Fibroblast of pulmonary artery (primary cell): ENCODE measurements around the gene ZFHX3.
"Not testable (repeated sequence)": the region's sequence is repeated elsewhere in the genome, so short reads cannot be mapped to it uniquely, and the experiment has no call there.

Experiments used
- DNase-seq: peaks from one replicate; pipeline ENCODE4 v3.0.0-alpha.2; 2010; ENCODE audit warnings: low read depth
- H3K4me3 ChIP-seq: replicated peaks from 2 replicates; pipeline ENCODE4 v1.5.1; 2011; ENCODE audit warnings: low read depth, mild to moderate bottlenecking, control low read depth, low read length, moderate library complexity
- TF ChIP-seq, protein P1 (sequence below): IDR thresholded peaks from 2 replicates; pipeline ENCODE4 v1.5.1; 2011; ENCODE audit warnings: mild to moderate bottlenecking, control low read depth, low read length, inconsistent platforms; ENCODE audit errors: missing control alignments

ZFHX3 gene

DNA sequence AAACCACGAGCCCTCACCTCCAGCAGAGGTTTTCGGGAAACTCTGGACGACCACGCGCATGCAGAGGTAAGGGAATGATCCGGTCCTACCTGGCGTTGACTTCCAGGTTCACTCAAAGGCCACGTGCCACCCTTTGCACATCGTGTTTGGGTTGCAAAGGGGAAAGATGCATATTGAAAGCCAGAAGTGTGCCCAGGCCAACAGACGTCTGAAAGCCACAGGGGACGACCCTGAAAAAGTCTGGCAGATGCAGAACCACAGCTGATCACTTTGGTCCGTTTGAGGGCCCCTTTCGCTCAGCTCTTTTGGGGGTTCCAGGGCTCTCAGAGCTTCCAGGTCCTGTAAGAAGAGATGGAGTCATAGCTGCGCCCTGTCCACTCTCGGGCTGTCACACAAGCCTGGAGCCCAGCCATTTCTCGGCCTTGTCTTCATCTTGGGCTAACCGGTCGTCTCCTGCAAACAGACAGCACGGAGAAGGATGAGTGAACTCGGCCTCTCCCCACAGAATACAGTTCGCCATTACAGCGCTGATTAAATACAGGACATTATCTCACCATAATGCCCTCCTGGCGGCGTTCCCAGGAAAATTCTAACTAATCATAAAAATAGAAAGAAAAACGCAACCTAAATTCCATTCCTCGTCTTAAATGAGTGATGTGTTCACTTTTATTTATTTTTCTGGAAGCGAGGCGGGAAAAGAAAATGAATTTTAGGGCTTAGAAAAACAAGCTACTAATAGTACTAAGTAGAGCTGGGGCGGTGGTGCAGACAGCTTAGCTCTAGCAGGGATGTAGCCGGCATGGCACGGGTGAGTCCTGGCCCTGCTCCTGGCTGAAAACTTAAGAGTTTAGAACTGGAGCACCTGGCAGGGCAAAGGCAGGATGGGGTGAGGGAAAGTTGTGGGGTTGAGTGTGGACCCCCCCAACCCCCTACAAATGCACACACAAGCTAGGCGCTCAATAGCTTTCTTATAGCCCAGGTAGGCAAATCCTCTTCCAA is 45.5 kb upstream of the ZFHX3 start:
- no peak overlapping the region for H3K4me3 ChIP-seq
- DNase-seq = peak; percentile 58
- TF ChIP-seq, protein P1, sequence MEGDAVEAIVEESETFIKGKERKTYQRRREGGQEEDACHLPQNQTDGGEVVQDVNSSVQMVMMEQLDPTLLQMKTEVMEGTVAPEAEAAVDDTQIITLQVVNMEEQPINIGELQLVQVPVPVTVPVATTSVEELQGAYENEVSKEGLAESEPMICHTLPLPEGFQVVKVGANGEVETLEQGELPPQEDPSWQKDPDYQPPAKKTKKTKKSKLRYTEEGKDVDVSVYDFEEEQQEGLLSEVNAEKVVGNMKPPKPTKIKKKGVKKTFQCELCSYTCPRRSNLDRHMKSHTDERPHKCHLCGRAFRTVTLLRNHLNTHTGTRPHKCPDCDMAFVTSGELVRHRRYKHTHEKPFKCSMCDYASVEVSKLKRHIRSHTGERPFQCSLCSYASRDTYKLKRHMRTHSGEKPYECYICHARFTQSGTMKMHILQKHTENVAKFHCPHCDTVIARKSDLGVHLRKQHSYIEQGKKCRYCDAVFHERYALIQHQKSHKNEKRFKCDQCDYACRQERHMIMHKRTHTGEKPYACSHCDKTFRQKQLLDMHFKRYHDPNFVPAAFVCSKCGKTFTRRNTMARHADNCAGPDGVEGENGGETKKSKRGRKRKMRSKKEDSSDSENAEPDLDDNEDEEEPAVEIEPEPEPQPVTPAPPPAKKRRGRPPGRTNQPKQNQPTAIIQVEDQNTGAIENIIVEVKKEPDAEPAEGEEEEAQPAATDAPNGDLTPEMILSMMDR = no peak

GRCh38 chr16:73092236-73092781 is 44.4 kb upstream of the ZFHX3 start:
- DNase-seq = peak; percentile 31
- TF ChIP-seq, protein P1 = no peak
- no peak overlapping the region for H3K4me3 ChIP-seq

- no peak overlapping the region for H3K4me3 ChIP-seq
- no peak for DNase-seq
- TF ChIP-seq, protein P1 = no peak
Observed at GRCh38 chr16:73091174-73091573, 43.2 kb upstream of the ZFHX3 start.

DNA sequence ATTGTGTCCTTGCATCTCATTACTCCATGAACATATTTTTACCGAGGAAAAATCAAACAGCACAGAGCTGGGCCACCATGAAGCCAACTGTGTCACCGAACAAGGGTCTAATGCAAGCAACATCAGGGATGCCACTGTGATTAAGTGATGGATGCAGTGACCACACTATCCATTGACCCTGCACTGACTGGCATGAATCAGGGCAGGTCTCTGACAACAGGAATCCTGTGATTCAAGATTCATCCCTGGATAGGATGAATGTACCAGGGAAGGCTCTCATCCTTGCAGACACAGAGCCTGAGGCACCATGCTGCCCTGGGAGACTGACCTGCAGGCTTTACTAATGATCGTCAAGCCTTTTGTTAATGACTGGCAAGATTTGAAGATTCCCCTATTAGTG is 41.5 kb upstream of the ZFHX3 start:
- DNase-seq = no peak
- TF ChIP-seq, protein P1 = no peak
- H3K4me3 ChIP-seq = no peak overlapping the region

DNA sequence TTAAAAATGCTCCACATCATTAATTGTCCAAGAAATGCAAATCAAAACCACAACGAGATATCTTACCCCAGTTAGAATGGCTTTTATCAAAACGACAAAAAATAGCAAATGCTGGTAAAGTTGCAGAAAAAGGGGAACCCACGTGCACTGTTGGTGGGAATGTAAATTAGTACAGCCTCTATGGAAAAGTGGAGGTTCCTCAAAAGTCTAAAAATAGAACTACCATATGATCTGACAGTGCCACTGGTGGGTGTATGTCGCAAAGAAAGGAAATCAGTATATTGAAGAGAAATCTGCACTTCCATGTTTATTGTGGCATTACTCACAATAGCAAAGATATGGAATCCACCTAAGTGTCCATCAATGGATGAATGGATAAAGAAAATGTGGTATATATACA is 38.2 kb upstream of the ZFHX3 start:
- H3K4me3 ChIP-seq = no peak overlapping the region
- DNase-seq = no peak
- TF ChIP-seq, protein P1 = no peak

DNA sequence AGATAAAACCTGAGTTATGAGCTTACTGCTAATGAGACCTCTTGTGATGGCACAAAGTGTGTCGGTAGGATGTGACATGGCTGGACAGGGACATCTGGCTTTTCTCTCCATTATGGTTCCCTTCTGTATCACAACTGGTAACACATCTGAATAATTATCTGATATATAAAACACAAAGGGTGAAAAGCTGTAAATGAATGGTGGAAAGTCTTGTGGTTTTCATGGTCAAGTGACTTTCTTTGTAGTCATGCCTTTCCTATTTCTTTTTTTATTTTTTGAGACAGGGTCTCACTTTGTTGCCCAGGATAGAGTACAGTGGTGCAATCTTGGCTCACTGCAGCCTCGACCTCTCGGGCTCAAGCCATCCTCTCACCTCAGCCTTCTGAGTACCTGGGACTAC is 35.3 kb upstream of the ZFHX3 start:
- TF ChIP-seq, protein P1 = no peak
- no peak overlapping the region for H3K4me3 ChIP-seq
- DNase-seq = no peak

- H3K4me3 ChIP-seq = not testable (repeated sequence)
- DNase-seq = peak; percentile 96
Observed at GRCh38 chr16:73082634-73083051, 34.7 kb upstream of the ZFHX3 start.
